ENCODE results near the gene METTL14. TPM values are rescaled to one million over a fixed set of nuclear protein-coding genes. Genes with fewer than 3 reads are reported as not detected.
"Not testable (repeated sequence)": the region's sequence is repeated elsewhere in the genome, so short reads cannot be mapped to it uniquely, and the experiment has no call there.

Gene METTL14
- total RNA-seq: 10 to 100 TPM; 24.0 to 48.8 (median 47.9) TPM

GRCh38 chr4:118684873-118685811, at the start of gene METTL14:
METTL14 (plus strand) TSS chr4:118685392; CDS start chr4:118685535, 143 bp downstream.
- peak; percentile 90 to 98 for DNase-seq (ENCODE audit: low spot score in 2 of 2)
- H3K4me3 ChIP-seq (ENCODE audit: low read depth, poor library complexity, severe bottlenecking): peak within 1 kb of the TSS; percentile 77
- intact Hi-C loops (cut with DNase I; ENCODE audit: low total_unique reads): no loop called here
- WGBS, 2 donors: 5 to 6% methylated on average over 42 of the region's 42 CpGs
- TF ChIP-seq, protein P1, sequence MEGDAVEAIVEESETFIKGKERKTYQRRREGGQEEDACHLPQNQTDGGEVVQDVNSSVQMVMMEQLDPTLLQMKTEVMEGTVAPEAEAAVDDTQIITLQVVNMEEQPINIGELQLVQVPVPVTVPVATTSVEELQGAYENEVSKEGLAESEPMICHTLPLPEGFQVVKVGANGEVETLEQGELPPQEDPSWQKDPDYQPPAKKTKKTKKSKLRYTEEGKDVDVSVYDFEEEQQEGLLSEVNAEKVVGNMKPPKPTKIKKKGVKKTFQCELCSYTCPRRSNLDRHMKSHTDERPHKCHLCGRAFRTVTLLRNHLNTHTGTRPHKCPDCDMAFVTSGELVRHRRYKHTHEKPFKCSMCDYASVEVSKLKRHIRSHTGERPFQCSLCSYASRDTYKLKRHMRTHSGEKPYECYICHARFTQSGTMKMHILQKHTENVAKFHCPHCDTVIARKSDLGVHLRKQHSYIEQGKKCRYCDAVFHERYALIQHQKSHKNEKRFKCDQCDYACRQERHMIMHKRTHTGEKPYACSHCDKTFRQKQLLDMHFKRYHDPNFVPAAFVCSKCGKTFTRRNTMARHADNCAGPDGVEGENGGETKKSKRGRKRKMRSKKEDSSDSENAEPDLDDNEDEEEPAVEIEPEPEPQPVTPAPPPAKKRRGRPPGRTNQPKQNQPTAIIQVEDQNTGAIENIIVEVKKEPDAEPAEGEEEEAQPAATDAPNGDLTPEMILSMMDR (IDR thresholded peaks at IDR 0.05): no peak
- no peak for TF ChIP-seq POLR2A (IDR thresholded peaks at IDR 0.05)

GRCh38 chr4:118636126-118636525, 49.1 kb upstream of the METTL14 start:
- WGBS, 2 donors: 82 to 92% methylated on average over 7 to 8 of the region's 9 CpGs
- H3K4me3 ChIP-seq (ENCODE audit: low read depth, poor library complexity, severe bottlenecking); DNase-seq (ENCODE audit: low spot score in 2 of 2); intact Hi-C loops (cut with DNase I; ENCODE audit: low total_unique reads): not testable (repeated sequence)

GRCh38 chr4:118664665-118665064, 20.5 kb upstream of the METTL14 start:
- intact Hi-C loops (cut with DNase I; ENCODE audit: low total_unique reads); DNase-seq (ENCODE audit: low spot score in 2 of 2); H3K4me3 ChIP-seq (ENCODE audit: low read depth, poor library complexity, severe bottlenecking): not testable (repeated sequence)
- 55 to 64% methylated on average over 5 of the region's 5 CpGs for WGBS, 2 donors

DNA sequence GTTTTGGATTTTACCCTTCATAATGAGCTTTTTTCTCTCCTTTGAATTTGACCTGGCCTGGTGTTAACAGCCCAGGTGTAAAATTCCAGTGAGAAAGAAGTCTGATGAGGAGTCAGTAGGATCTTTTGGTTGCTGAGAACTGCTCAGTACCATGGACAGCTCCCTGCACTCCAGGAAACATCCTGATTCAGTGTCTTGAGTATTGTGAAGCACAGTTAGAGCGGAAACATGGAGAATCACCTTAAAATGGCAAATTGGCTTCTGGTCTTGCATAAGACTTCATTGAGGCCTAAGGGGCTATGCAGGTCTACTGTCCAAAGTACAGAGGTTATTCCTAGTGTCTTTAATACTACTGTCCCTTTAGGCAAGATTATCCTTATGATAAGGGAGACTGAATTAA, 16.0 kb upstream of the METTL14 start:
- H3K4me3 ChIP-seq (ENCODE audit: low read depth, poor library complexity, severe bottlenecking); intact Hi-C loops (cut with DNase I; ENCODE audit: low total_unique reads): not testable (repeated sequence)
- peak in 1 of 2 donors; percentile 55 for DNase-seq (ENCODE audit: low spot score in 2 of 2)
- 17 to 33% methylated on average over 1 of the region's 1 CpG for WGBS, 2 donors

GRCh38 chr4:118670968-118671367, 14.2 kb upstream of the METTL14 start:
- H3K4me3 ChIP-seq (ENCODE audit: low read depth, poor library complexity, severe bottlenecking); intact Hi-C loops (cut with DNase I; ENCODE audit: low total_unique reads); DNase-seq (ENCODE audit: low spot score in 2 of 2): not testable (repeated sequence)
- WGBS, 2 donors: 79 to 82% methylated on average over 2 of the region's 2 CpGs

DNA sequence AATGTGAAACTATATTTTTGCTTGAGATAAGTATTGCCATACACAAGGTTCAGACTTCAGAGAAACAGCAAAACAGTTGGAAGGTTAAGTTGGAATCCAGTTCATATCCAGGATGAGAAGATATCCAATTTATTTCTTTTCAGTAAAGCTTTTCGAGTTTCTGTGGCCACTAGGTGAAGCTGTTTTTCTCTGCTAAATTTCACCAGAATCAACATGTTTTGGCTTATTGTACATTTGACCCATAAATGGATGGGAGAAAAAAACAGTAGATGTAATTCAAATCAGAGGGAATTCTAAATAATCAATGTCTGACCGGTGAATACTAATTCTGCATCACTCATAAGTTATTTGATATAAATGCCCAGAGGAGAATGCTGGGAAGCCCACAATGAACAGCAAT, 9.1 kb upstream of the METTL14 start:
- no peak for TF ChIP-seq POLR2A (IDR thresholded peaks at IDR 0.05)
- TF ChIP-seq, protein P1 (IDR thresholded peaks at IDR 0.05): no peak
- 63 to 78% methylated on average over 2 of the region's 2 CpGs for WGBS, 2 donors
- intact Hi-C loops (cut with DNase I; ENCODE audit: low total_unique reads): no loop called here
- no peak for DNase-seq (ENCODE audit: low spot score in 2 of 2)
- no peak overlapping the region for H3K4me3 ChIP-seq (ENCODE audit: low read depth, poor library complexity, severe bottlenecking)

DNA sequence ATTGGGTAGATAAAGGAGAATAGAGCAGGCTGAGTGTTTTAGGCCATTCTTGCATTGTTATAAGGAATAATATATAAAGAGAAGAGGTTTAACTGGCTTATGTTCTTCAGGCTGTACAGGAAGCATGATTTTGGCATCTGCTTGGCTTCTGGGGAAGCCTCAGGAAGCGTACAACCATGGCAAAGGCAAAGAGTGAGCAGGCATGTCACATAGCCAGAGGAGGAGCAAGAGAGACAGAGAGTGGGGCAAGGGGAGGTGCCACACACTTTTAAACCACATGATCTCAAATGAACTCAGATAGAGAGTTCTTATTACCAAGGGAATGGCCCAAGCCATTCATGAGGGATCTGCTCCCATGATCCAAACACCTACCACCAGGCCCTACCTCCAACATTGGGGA, 4.4 kb upstream of the METTL14 start:
- H3K4me3 ChIP-seq (ENCODE audit: low read depth, poor library complexity, severe bottlenecking): no peak overlapping the region
- TF ChIP-seq, protein P1 (IDR thresholded peaks at IDR 0.05): no peak
- no peak for TF ChIP-seq POLR2A (IDR thresholded peaks at IDR 0.05)
- intact Hi-C loops (cut with DNase I; ENCODE audit: low total_unique reads): no loop called here
- DNase-seq (ENCODE audit: low spot score in 2 of 2): no peak
- WGBS, 2 donors: 48 to 59% methylated on average over 1 of the region's 1 CpG

- intact Hi-C loops (cut with DNase I; ENCODE audit: low total_unique reads): no loop called here
- no peak for DNase-seq (ENCODE audit: low spot score in 2 of 2)
- WGBS, 2 donors: 32 to 41% methylated on average over 1 of the region's 1 CpG
- no peak overlapping the region for H3K4me3 ChIP-seq (ENCODE audit: low read depth, poor library complexity, severe bottlenecking)
- TF ChIP-seq, protein P1 (IDR thresholded peaks at IDR 0.05): no peak
- TF ChIP-seq POLR2A (IDR thresholded peaks at IDR 0.05): no peak
Observed at GRCh38 chr4:118682928-118683327, 2.3 kb upstream of the METTL14 start.

All from lower leg skin (tissue), 4 donors.